GM21423 (cell line): ENCODE measurements around the gene MOXD1.
A peak's percentile ranks its signal among the peaks of the same experiment; 100 is the strongest.
"Not testable (repeated sequence)": the region's sequence is repeated elsewhere in the genome, so short reads cannot be mapped to it uniquely, and the experiment has no call there.

Experiments
- ATAC-seq: cut with Tn5 transposase; IDR thresholded peaks from one replicate; pipeline ENCODE4 v1.9.1; 2021; ENCODE audit warnings: mild to moderate bottlenecking, moderate library complexity; ENCODE audit not compliant: unreplicated experiment

The MOXD1 gene

DNA sequence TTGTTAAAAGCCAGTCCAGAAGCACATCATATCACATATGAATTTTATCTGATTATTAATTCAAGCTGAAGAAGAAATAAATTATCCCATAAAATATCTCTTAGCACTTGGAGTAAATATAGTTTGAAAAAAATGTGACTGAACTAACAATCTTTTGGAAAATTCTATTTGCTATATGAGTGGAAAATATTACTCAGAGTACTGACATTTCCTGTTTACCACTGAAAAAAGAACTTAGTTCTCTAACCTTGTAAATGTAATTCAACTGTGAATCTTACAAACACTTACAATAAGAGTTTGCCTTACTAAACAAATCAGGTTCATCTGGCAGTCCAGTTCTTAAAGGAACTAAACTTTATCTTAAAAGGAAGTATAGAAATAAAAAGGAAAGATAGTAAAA is 44.2 kb downstream of the MOXD1 start:
- ATAC-seq, result no peak

DNA sequence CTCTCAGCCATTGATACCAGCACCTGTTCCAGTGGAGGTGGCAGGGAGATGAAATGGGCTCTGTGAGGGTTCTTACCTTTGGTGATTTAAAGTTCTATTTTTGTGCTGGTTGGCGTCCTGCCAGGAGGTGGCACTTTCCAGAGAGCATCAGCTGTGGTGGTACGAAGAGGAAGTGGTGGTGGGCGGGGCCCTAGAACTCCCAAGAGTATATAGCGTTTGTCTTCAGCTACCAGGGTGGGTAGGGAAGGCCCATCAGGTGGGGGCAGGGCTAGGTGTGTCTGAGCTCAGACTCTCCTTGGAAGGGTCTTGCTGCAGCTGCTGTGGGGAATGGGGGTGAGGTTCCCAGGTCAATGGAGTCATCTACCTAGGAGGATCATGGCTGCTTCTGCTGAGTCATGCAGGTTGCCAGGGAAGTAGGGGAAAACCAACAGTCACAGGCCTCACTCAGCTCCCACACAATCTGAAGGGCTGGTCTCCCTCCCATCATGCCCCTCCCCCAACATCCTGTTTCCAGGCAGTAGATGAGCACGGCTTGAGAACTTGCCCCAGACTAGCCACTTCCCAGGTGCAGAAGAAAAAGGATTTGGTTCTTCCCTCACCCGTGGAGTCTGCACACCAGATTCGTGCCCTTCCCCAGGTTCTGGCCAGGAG is 46.6 kb downstream of the MOXD1 start:
- peak; percentile 72 for ATAC-seq

DNA sequence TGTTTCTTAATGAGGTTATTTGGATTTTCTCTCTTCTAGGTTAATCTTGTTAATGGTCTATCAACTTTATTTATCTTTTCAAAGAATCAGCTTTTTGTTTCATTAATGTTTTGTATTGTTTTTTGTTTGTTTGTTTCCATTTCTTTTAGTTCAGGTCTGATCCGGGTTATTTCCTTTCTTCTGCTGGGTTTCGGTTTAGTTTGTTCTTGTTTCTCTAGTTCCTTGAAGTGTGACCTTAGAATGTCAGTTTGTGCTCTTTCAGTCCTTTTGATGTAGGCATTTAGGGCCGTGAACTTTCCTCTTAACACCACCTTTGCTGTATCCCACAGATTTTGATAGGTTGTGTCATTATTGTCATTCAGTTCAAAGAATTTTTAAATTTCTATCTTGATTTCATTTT is 49.3 kb downstream of the MOXD1 start:
- ATAC-seq, result not testable (repeated sequence)

DNA sequence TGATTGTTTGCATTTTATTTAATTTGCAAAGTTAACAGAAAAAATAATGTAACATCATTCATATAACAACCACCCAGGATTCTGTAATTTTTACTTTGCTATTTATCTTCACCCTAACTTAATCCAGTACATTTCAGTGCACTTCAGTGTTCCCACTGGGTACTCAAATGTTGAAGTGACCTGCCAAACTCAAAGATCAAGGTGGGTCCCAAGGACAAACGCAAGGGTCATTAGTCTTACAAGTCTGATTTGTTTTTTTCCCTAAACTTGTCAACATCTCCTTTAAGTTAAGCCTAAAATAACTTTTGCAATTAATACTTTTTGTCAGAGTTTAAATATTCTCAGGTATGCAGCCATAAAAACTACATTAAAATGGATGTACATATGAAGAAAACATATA is 53.0 kb downstream of the MOXD1 start:
- no peak for ATAC-seq

DNA sequence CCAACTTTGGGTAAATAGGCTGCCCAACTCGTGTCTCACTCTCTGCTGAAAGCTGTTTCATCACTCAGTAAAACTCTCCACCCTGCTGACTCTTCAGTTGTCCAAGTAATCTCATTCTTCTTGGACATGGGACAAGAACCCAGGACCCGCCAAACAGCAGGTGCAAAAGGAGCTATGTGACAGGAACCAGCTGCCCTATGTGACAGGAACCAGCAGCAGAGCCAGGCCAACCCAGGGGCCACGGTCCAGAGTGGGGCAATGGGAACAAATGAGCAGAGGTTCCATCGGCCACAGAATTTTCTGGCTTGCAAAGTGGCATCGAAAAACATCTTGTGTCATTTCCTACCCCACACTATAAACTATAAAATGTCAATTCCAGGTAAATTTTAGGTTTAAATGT is 56.5 kb downstream of the MOXD1 start:
- no peak for ATAC-seq

DNA sequence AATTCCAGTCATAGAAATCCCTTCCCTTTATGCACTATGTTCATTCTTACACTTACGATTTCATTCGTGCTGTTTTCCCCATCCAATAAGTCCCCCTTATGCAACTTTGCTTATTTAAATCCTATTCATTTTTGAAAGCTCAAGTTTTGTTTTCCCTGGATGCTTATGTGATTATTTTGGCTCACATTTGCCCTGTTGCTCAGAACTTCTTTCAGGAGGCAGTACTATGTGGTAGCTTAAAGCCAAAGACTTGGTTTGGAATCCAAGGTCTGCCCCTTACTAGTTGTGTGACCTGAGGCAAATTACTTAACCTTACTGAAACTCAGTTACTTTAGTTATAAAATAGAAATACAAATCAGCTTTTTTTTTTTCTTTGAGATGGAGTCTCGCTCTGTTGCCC is 59.6 kb downstream of the MOXD1 start:
- ATAC-seq, result no peak

DNA sequence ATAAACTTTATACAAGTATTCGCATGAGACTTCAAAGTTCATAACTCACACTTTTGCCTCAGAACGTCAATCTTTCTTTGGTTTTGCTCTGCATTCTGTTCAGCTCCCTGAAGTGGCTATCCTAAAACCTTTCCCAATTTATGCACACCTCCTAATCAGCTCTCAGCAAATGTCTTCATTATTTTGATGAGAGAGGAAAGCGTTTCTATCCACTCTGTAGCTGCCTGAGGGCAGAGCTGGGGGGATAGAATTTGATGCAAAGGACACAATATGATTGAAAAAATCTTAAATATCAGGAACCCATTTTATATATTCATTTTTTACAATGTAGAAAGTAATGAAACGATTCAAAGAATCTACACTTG is 66.8 kb downstream of the MOXD1 start:
- ATAC-seq, result no peak

DNA sequence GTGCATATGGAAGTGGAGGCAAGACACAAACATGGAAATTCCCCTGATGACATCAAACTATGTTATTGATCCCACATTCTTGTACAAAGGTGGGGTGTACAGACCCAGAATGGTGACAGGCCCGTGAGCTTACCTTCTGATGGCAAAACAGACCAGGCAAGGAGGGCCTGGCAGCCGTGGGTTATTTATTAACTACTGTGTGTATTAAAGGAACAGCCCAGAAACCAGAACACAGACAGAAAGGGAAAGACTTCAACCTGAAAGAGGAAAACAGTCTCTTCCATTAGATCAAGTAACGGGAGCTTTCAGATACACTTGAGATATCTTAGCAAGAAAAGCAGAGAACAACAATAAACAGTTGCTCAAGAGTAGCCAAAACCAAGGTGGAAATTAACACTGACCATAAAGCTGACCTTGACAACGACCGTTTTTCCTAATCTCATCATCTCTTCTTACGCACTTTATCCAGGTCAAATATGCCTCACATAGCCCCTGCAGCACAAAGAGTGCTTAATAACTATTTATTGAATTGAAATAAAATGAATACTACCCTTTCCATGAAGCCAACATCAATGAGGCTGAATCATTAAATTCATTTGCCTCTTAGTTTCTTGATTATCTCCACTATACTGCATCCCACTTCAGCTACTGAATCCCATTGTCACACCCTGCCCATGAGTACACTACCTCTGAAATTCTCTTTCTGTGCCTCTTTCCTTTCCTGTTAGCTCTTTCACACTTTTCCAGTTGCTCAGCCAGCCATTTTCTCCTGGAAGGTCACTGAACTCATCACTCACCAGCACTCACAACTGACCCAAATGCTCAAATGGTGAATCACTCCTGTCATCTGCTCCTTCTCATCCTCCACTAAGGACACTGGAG is 67.4 kb downstream of the MOXD1 start:
- no peak for ATAC-seq

DNA sequence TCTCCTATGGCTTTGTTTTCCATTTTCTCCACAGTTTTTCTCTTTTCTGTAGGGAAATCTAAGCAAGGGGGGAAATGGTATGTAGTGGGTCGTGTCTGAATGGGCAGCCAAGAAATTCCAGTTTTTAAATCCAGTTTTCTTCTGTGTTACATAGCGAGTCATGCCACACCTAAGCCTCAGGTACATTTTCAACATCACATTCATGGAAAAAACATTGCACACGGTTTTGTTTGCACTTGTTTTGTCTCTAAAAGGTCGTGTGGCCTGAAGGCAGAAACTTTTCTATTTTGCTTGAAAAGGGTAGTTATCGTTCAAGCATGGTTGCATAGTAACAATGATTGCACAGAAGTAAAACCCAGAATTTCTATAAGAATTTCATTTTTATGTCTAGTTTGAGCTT is 70.5 kb downstream of the MOXD1 start:
- no peak for ATAC-seq

DNA sequence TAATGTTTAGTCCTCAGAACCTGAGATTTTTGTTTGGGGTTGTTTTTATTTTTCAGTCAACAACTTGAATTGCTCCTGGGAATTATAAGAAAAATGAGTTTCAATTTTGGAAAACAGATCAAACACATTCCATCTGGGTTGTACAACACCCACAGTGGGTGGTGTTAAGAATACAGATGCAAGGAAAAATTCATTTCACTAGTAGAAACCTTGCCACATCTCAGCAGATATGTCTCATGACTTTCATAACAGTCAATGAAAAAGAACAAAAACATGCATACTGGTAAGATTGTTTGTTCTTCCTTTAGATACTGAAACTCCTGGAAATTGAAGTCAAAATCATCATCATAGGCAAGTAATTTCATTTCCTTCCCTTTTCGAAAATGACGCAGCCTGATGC is 78.9 kb downstream of the MOXD1 start:
- ATAC-seq, result no peak

DNA sequence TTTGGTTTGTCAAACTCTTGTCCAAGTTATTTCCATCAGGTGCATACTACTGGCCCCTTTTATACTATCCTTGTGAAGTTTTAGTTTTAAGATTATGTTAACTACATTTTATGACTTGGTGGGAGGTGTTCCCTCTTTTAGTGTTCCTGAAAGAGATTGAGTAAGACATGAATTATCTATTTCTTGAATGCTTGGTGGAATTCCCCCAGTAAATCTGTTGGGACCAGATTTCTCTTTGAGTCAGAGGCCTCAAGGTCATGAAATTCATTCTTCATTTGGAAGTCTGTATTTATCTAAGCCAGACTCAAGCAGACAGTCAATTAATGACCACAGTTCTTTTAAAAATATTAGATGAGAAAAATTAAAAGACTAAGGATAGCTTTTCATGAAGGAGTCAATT is 81.3 kb downstream of the MOXD1 start:
- ATAC-seq, result no peak

DNA sequence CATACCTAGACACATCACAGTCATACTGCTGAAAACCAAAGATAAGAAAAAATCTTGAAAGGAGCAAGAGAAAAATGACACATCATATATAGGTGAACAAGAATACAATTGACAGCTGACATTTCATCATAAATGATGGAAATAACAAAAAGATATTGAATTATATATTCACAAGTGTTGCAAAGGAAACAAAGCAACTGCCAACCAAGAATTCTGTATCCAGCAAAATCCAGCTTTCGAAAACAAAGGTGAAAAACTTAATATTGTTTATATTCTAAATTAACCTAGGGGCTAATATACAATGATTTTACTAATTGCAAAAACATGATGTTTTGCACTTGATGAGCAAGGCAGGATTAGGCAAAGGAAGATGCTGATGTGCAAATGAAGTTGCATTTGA is 84.3 kb downstream of the MOXD1 start:
- no peak for ATAC-seq

DNA sequence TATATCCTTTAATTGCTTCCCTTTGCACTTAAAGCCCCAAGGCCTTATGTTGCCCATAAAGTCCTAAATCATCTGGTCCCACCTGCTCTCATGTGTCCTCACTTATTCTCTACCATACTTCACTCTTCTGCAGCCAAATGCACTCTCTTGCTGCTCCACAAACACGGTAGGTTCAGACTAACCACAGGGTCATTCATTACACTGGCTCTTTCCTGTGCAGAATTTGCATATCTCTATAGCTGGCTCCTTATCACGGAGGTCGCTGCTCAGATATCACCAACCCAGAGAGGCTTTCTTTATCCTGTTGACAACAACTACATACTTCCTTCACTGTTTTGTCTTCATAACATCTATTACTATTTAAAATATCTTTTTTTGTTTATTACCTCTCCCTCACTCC is 86.8 kb downstream of the MOXD1 start:
- peak; percentile 83 for ATAC-seq

DNA sequence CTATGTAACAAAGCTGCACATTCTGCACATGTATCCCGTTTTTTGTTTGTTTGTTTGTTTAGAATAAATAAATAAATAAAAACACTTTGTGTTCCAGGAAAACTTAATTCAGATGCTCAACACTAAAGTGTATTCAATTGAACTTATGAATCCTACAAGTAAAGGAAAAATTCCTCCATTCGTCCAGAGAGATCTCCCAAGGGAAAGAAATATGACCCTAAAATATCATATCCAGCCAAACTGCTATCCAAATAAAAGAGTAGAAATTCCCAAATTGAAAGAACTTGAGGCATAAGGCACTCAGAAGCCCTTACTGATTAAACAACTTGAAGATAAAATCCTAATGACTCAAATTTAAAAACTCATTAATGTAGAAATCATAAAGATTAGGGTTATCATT is 90.4 kb downstream of the MOXD1 start:
- no peak for ATAC-seq

DNA sequence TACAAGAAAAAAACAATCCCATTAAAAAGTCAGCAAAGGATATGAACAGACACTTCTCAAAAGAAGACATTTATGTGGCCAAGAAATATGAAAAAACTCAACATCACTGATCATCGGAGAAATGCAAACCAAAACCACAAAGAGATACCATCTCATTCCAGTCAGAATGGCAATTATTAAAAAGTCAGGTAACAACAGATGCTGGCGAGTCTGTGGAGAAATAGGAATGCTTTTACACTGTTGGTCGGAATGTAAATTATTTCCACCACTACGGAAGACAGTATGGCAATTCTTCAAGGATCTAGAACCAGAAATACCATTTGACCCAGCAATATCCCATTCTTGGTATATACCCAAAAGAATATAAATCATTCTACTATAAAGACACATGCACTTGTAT is 91.1 kb downstream of the MOXD1 start:
- not testable (repeated sequence) for ATAC-seq

DNA sequence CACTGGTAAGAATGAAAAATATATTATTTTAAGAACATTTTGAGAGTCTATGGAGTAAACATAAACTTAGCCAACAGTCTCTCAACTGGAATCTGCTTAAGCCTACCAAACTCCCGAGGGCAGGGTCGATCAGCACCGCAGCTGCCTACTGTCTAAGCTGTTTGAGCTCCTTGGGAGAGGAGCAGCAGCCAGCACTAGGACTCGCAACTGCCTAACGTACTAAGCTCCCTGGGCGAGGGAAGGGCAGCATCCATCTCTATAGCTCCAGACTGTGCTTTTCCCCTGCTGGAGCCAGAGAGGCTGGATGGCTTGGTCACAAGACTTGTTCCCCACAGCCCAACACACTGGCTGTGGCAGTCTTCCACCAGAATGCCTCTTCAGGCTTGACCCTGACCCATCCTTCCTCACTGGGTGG is 96.4 kb downstream of the MOXD1 start:
- ATAC-seq, result no peak

DNA sequence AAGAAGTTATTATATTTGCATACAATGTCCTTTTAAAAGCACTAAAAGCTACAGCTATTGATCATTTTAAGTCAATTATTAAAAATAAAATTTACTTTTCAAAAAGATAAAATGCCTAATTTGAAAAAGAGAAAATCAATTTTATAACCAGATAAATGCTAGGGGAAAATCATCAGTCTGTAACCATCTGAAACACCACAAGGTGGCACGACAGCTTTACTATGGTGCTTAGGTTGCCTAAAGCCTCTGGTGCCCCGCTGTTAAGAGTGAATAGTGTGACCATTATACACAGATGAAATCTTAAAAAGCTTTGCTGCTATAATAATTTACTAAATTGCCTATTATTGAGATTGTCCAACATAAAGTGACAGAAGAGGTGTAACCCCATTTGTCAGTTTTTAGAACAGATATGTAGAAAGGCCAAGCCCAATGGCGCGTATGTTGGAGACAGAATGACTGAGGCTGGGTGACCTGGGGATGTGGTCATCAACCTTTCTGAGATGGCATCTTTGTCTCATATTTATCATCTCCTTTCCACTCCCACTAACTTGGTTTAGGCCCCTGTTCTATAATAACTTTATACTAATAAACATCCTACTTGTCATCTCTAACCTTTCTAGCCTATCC is 100.8 kb downstream of the MOXD1 start:
- peak; percentile 79 for ATAC-seq

DNA sequence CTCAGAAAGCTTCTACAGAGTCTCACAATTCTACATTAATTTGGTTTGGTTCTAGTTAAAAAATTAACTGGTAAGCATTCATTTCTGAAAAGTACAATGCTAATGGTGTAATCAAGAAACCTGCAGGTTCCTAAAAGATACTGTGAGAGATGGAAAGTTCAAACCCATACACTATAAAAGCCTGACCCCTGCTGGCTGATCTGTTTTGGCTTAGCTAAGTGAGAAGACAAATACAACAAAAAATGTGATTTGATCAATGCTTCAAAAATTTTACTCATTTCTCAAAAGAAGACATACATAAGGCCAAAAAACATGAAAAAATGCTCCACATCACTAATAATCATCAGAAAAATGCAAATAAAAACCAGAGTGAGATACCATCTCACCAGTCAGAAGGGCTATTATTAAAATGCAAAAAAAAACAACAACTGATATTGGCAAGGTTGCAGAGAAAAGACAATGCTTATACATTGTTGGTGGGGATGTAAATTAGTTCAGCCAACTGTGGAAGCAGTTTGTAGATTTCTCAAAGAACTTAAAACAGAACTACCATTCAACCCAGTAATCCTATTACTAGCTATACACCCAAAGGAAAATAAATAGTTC is 102.8 kb downstream of the MOXD1 start:
- ATAC-seq, result no peak

DNA sequence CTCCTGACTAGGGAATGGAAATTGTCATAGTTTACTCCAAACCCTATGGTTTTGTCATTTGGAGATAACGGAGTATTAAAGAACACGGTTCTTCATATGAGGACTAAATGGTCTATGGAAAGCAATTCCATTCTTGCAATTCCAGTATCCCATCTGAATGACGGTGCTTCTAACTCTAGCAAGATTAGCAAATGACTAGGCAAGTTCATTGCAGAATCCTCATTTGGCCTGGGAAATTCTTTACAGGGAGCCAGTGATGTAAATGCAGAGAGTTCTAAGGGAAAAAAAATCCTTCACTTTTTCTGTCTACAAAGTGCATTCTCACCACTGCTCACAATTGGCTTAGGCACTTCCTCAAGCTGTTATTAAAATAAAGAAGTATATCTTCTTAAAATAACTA is 111.5 kb downstream of the MOXD1 start:
- no peak for ATAC-seq

DNA sequence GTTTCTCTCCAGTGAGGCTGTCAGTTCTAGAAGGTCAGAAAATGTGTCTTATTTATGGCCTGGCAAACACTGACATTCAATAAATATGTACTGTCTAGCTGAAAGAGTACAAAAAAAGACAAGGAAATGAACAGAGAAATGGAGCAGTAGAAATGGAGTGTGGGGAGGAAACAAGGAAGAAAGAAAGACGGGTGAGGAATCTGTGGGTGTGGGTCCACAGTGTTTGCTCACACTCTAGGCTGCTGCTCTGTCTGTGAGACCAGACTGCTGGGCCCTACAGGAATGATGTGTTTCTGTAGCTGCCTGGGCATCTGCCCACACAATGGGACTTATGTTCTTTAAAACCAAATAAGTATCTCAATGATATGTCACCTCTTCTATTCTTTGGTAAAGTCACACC is 114.2 kb downstream of the MOXD1 start:
- ATAC-seq, result no peak

DNA sequence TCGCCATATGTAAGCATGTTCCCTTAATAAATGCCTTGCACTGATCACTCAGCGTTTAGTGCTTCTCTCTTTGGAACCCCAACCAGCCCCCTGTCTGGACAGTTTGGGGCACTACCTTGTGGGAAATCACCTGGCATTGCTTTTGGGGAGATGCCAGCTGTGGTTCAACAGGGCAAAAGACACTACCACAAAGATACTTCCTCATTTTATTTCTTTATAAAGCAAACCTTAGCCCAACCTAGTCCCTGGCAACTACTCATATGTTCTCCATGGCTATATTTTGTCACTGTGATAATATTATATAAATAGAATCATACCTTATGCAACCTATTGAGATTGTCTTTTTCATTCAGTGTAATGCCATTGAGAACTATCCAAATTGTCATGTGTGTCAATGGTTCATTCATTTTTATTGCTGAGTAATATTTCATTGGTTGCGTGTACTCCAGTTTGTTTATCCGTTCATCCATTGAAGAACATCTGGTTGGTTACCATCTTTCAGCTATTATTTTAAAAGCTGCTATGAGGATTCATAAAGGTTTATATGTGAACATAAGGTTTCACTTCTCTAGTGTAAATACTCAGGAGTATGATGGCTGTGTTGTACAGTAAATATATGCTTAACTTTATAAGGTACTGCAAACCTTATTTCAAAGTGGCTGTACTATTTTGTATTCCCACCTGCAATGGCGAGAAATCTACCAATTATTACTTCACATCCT is 114.8 kb downstream of the MOXD1 start:
- no peak for ATAC-seq
